Fibroblast of the conjunctiva (primary cell): ENCODE data around the gene AP1G2.
"Not testable (repeated sequence)": the region's sequence is repeated elsewhere in the genome, so short reads cannot be mapped to it uniquely, and the experiment has no call there.

ENCODE experiments used
- DNase-seq: peaks from one replicate; pipeline ENCODE4 v3.0.0-alpha.2; 2010; ENCODE audit warnings: low read depth

Gene AP1G2

GRCh38 chr14:23600322-23600707 lies 32.7 kb upstream of the AP1G2 start:
- no peak for DNase-seq

GRCh38 chr14:23594191-23594590 lies 26.6 kb upstream of the AP1G2 start:
- not testable (repeated sequence) for DNase-seq

- DNase-seq, result no peak
Measured at GRCh38 chr14:23590198-23590597, 22.6 kb upstream of the AP1G2 start.

DNA sequence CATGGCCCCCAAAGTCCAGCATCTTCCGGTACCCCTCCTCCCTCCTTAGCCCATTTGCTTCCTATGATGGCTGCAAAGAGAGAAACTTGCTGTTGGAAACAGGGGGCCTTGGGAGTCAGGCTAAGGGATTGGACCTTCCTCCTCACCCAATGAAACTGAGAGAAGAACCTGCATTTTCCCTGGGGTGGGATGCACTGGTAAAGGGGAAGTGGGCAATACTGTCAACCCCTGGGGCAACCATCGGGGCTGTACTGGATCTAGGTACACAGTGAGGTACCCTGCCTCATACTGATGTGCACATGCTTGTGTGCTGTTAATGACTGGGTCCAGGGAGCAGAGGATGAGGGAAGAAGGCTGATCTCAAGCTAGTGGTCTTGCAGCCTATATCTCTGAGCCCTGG lies 22.0 kb upstream of the AP1G2 start:
- no peak for DNase-seq

DNA sequence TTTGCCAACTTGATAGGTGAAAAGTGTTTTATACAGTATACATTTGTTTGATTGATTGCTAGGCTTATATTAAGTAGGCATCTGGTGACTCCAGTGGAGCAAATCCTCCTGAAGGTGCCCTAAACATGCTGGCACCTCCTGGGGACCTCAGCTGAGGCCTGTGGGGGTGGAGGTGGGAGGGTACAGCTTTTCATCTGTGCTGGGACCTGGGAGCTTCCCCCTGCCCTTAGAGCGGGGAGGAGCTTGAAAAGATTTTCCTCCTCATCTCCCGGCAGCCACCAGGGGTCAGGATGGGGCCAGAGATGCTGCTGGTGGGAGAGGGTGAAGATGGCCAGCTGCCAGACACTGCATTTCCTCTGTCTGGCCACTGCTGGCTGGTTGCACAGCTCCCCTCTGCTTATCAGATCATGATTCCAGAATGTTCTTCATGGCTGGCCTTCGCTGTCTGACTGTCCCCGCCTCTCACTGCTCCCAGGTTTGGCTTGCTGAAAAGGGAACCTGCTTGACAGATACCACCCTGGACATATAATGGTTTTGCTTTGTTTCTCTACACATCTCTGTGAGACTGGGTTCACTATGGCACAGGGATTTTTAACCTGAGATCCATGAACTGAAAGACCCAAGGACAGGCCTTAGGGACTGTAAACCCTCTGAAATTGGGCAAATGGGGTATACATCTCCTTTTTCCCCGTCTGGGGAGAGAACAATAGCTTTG lies 21.4 kb upstream of the AP1G2 start:
- DNase-seq, result peak; percentile 84

GRCh38 chr14:23584527-23585203 lies 17.1 kb upstream of the AP1G2 start:
- not testable (repeated sequence) for DNase-seq

- not testable (repeated sequence) for DNase-seq
Measured at GRCh38 chr14:23583761-23584526, 16.4 kb upstream of the AP1G2 start.

- DNase-seq, result no peak
Measured at GRCh38 chr14:23582906-23583760, 15.5 kb upstream of the AP1G2 start.

DNA sequence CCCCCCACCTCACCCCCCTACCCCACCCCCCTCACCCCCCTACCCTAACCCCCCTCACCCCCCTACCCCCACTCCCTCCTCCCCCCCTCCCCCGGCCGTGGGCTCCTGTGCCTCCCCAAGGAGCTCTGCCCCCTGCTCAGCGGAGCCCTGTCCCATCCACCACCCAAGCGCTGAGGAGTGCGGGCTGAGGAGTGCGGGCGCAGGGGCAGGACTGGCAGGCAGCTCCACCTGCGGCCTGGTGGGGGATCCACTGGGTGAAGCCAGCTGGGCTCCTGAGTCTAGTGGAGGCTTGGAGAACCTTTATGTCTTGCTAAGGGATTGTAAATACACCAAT lies 13.3 kb upstream of the AP1G2 start:
- DNase-seq, result no peak

GRCh38 chr14:23580152-23580926 lies 12.7 kb upstream of the AP1G2 start:
- DNase-seq, result no peak

DNA sequence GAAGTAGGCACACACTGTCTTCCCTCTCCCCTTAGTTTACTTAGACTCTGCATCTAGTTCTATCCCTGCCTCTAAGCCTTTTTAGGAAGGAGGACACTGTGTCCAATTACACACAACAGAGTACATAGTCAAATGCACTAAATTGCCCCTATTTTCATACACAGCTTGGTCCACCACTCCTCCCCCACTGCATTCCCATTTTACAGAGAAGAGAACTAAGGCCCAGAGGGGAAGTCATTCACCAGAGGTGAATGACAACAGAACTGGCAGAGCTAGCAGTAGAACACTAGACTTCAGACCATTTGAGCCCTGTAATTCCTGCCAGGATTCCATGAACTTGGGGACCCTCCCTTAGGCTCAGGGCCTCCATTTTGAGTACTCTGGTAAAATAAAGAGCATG lies 12.1 kb upstream of the AP1G2 start:
- DNase-seq, result no peak

GRCh38 chr14:23579311-23579630 lies 11.7 kb upstream of the AP1G2 start:
- no peak for DNase-seq

DNA sequence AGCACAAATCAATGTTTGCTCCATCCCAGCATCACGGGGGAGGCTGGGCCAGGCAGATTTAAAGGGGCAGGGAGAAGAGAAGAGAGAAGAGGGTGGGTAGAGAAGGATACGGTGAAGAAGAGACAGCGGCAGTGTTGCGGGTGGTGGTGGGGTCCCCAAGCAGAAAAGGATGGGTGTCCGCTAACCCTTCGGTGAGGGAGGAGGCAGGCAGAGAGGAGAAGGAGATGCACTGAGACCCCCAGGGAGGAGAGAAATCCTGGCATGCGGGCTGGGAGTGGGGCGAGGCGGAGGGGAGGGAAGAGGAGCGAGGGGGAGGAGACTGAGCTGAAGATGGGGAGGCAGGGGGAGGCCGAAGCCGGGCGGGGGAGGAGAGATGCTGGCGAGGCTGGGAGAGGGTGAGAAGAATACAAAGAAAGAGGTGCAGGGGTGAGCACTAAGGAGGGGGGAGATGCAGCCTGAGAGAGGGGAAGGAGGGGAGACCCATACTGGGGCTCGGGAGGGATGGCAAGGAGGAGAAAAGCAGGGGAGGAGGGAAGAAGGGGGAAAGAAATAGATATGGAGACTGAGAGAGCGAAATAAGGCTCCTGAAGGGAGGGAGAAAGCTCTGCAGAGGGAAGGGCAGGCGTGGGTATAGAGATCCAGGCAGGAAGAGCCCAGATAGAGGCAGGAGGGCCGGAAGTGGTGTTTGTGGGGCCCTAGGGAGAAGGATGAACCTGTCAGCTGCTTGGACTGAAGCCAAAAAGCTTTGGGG lies 11.1 kb upstream of the AP1G2 start, which contains the start of gene JPH4:
TSS of gene JPH4 (minus strand) at position 231 of the 751 bp plus-strand sequence. CDS start 1,337 bp downstream, outside the sequence.
- no peak for DNase-seq

- DNase-seq, result no peak
Measured at GRCh38 chr14:23577710-23578392, 10.3 kb upstream of the AP1G2 start.

- no peak for DNase-seq
Measured at GRCh38 chr14:23577004-23577681, 9.6 kb upstream of the AP1G2 start.

- no peak for DNase-seq
Measured at GRCh38 chr14:23573384-23574015, 5.9 kb upstream of the AP1G2 start.

DNA sequence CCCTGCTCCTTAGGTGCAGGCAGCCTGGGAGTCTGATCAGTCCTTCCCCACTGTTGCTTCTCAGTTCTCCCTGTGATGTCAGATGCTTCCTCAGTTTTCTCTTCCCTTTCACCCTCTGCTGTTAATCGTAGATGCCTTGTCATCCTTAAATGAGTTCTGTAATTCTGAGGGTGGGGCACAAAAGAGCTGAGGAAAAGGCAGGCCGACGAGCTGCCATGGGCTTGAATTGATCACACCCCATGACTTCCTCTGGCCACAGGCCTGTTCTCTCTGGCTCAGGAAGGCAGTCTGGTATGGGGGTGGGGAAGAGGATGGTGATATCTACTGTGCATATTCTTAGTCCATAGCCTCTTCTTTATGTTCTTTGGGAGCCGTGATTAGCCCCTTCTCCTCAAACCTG lies 5.2 kb upstream of the AP1G2 start:
- DNase-seq, result no peak

GRCh38 chr14:23572524-23572828 lies 4.9 kb upstream of the AP1G2 start:
- DNase-seq, result no peak
